Astrocyte of the spinal cord (primary cell): ENCODE measurements around the gene CYP17A1.

Source experiments
- DNase-seq: peaks from one replicate; pipeline ENCODE4 v3.0.0; 2011; ENCODE audit warnings: low read depth, low spot score
- H3K4me3 ChIP-seq: 2 replicates; pipeline ENCODE4 v1.5.1; 2011; ENCODE audit warnings: low read depth, mild to moderate bottlenecking, low read length, moderate library complexity
- CTCF ChIP-seq: IDR thresholded peaks from 2 replicates; pipeline ENCODE4 v1.5.1; 2012; ENCODE audit warnings: low read depth, mild to moderate bottlenecking, low read length, inconsistent platforms
- in situ Hi-C: cut with HindIII; loops from 2 replicates; pipeline ENCODE4 v1.10.0; 2017; ENCODE audit warnings: low sequenced_read_pairs

The CYP17A1 gene

GRCh38 chr10:102804382-102805055, 32.7 kb downstream of the CYP17A1 start:
- no peak for DNase-seq
- no peak for TF ChIP-seq CTCF
- in situ Hi-C loops, result no loop called here
- H3K4me3 ChIP-seq, result no peak overlapping the region

- peak; percentile 99 for DNase-seq
- in situ Hi-C loops, result no loop called here
- no peak overlapping the region for H3K4me3 ChIP-seq
- no peak for TF ChIP-seq CTCF
These were observed 34.2 kb downstream of the CYP17A1 start for GRCh38 chr10:102802920-102803534.

- no peak for DNase-seq
- H3K4me3 ChIP-seq, result no peak overlapping the region
- TF ChIP-seq CTCF, result no peak
- in situ Hi-C loops, result no loop called here
These were observed 35.2 kb downstream of the CYP17A1 start for GRCh38 chr10:102801978-102802377.

- no peak for DNase-seq
- H3K4me3 ChIP-seq, result no peak overlapping the region
- in situ Hi-C loops, result no loop called here
- TF ChIP-seq CTCF, result no peak
These were observed 35.7 kb downstream of the CYP17A1 start for GRCh38 chr10:102801496-102801895.

- DNase-seq, result no peak
- in situ Hi-C loops, result no loop called here
- no peak for TF ChIP-seq CTCF
- H3K4me3 ChIP-seq, result no peak overlapping the region
These were observed 36.4 kb downstream of the CYP17A1 start for GRCh38 chr10:102800611-102801335.

GRCh38 chr10:102799691-102800471, 37.3 kb downstream of the CYP17A1 start:
- H3K4me3 ChIP-seq, result no peak overlapping the region
- in situ Hi-C loops, result no loop called here
- DNase-seq, result peak; percentile 60
- TF ChIP-seq CTCF, result no peak
